CD14-positive monocyte (primary cell): ENCODE results near the gene CELSR3. TPM values are rescaled to one million over a fixed set of nuclear protein-coding genes. Genes with fewer than 3 reads are reported as not detected.

Source experiments
- DNase-seq, 3 donors: peaks; one replicate each; pipeline ENCODE4 v3.0.0-alpha.2; 2011 to 2022
- H2AFZ ChIP-seq: 2 replicates; pipeline ENCODE4 v1.6.0; 2012; ENCODE audit warnings: mild to moderate bottlenecking, low read depth, low read length, inconsistent platforms; ENCODE audit not compliant: insufficient read depth, poor library complexity, severe bottlenecking
- H3K27ac ChIP-seq, 2 donors: 1 replicate in 1 of 2; 2 replicates in 1 of 2; pipeline ENCODE4 v1.5.1; 2012 to 2013; ENCODE audit warnings: low read length in 2 of 2, control low read depth in 1 of 2, inconsistent platforms in 1 of 2, low read depth in 1 of 2, mild to moderate bottlenecking in 1 of 2
- H3K27me3 ChIP-seq, 2 donors: one replicate each; pipeline versions ENCODE4 v1.6.0 to v1.6.1; 2011 to 2013; ENCODE audit warnings: low read length in 2 of 2; ENCODE audit not compliant: control insufficient read depth in 2 of 2, insufficient read depth in 2 of 2
- H3K36me3 ChIP-seq, 2 donors: replicated peaks in 1 of 2; 1 replicate in 1 of 2; 2 replicates in 1 of 2; pipeline versions ENCODE4 v1.5.1 to v1.6.1; 2012 to 2013; ENCODE audit warnings: low read length in 2 of 2, control low read depth in 1 of 2, inconsistent platforms in 1 of 2, mild to moderate bottlenecking in 1 of 2; ENCODE audit not compliant: insufficient read depth in 2 of 2, control insufficient read depth in 1 of 2
- H3K4me1 ChIP-seq, 2 donors: 1 replicate in 1 of 2; 2 replicates in 1 of 2; pipeline versions ENCODE4 v1.5.1 to v1.6.1; 2012 to 2013; ENCODE audit warnings: low read length in 2 of 2, control low read depth in 1 of 2, inconsistent platforms in 1 of 2, mild to moderate bottlenecking in 1 of 2, moderate library complexity in 1 of 2; ENCODE audit not compliant: insufficient read depth in 2 of 2, control insufficient read depth in 1 of 2
- H3K4me2 ChIP-seq: replicated peaks from 2 replicates; pipeline ENCODE3; 2012; ENCODE audit warnings: low read length, moderate library complexity, mild to moderate bottlenecking; ENCODE audit not compliant: poor library complexity, severe bottlenecking; ENCODE audit errors: extremely low read depth
- H3K4me3 ChIP-seq, 3 experiments: fragments of 200-600 bp in 1 of 3; sonication (generic) in 1 of 3; replicated peaks in 1 of 3; 1 replicate in 2 of 3; 2 replicates in 1 of 3; pipeline ENCODE4 v1.5.1; 2011 to 2013; ENCODE audit warnings: low read length in 3 of 3, mild to moderate bottlenecking in 3 of 3, control low read depth in 2 of 3, low read depth in 2 of 3, inconsistent platforms in 1 of 3, moderate library complexity in 1 of 3
- H3K79me2 ChIP-seq: 2 replicates; pipeline ENCODE4 v1.6.0; 2012; ENCODE audit warnings: mild to moderate bottlenecking, control low read depth, inconsistent platforms, low read length, moderate library complexity; ENCODE audit not compliant: insufficient read depth
- H3K9ac ChIP-seq: 2 replicates; pipeline ENCODE4 v1.6.0; 2017; ENCODE audit warnings: low read length, mild to moderate bottlenecking; ENCODE audit not compliant: insufficient read depth, poor library complexity, severe bottlenecking
- H3K9me3 ChIP-seq, 2 donors: replicated peaks in 1 of 2; 1 replicate in 1 of 2; 2 replicates in 1 of 2; pipeline versions ENCODE4 v1.5.1 to v1.6.1; 2012 to 2013; ENCODE audit warnings: low read length in 2 of 2, control low read depth in 1 of 2; ENCODE audit not compliant: control insufficient read depth in 1 of 2, insufficient read depth in 1 of 2
- H4K20me1 ChIP-seq: 2 replicates; pipeline ENCODE4 v1.6.0; 2012; ENCODE audit warnings: mild to moderate bottlenecking, low read length, control low read depth, moderate library complexity; ENCODE audit not compliant: insufficient read depth
- H3K27ac Mint-ChIP-seq, 7 donors: one replicate each; pipeline ENCODE4 v1.8.0; 2020; ENCODE audit warnings: mild to moderate bottlenecking in 7 of 7, mixed read lengths in 7 of 7, moderate library complexity in 6 of 7, inconsistent platforms in 2 of 7
- H3K27me3 Mint-ChIP-seq, 3 donors: one replicate each; pipeline ENCODE4 v1.8.0; 2021 to 2022; ENCODE audit warnings: low read depth in 3 of 3, mild to moderate bottlenecking in 3 of 3, mixed read lengths in 3 of 3, moderate library complexity in 3 of 3, inconsistent platforms in 1 of 3
- H3K36me3 Mint-ChIP-seq, 2 donors: one replicate each; pipeline ENCODE4 v1.8.0; 2020; ENCODE audit warnings: mixed read lengths in 2 of 2, inconsistent platforms in 1 of 2, mild to moderate bottlenecking in 1 of 2
- H3K4me1 Mint-ChIP-seq: one replicate; pipeline ENCODE4 v1.8.0; 2020; ENCODE audit warnings: mild to moderate bottlenecking, mixed read lengths
- H3K4me3 Mint-ChIP-seq, 2 donors: one replicate each; pipeline ENCODE4 v1.8.0; 2020; ENCODE audit warnings: mild to moderate bottlenecking in 2 of 2, mixed read lengths in 2 of 2, moderate library complexity in 1 of 2
- H3K9me3 Mint-ChIP-seq, 7 donors: one replicate each; pipeline ENCODE4 v1.8.0; 2020 to 2022; ENCODE audit warnings: mixed read lengths in 7 of 7, mild to moderate bottlenecking in 6 of 7, moderate library complexity in 6 of 7, inconsistent platforms in 2 of 7
- WGBS: methylation state at CpG from one replicate; pipeline ENCODE4 v1.1.5; 2013; ENCODE audit warnings: missing lambda C conversion rate; ENCODE audit not compliant: insufficient coverage; 5-methylcytosine and 5-hydroxymethylcytosine counted together
- intact Hi-C, 2 donors: fragments of 100-400 bp; cut with micrococcal nuclease; formaldehyde crosslinking; loops; one replicate each; pipeline versions ENCODE4 v1.15.0 to v1.15.1; 2023
- polyA plus RNA-seq, 3 donors: library from polyadenylated mRNA; depleted of rRNA in 1 of 3; unstranded in 2 of 3; stranded (reverse) in 1 of 3; fragments of 300-500 nt in 2 of 3; fragments of >200 nt in 1 of 3; fragmentation: Illumina TruSeq in 2 of 3; gene quantifications; 1 replicate in 2 of 3; 2 replicates in 1 of 3; pipeline ENCODE4 v1.2.3, GENCODE V29; 2012 to 2021
- TF ChIP-seq, protein P1 (sequence below): fragments of 200-600 bp; IDR thresholded peaks from one replicate; pipeline ENCODE4 v1.8.0; 2022; ENCODE audit warnings: antibody characterized with exemption, mild to moderate bottlenecking

Gene CELSR3
- polyA plus RNA-seq, 3 donors: 0.95 TPM; not detected in 2

DNA sequence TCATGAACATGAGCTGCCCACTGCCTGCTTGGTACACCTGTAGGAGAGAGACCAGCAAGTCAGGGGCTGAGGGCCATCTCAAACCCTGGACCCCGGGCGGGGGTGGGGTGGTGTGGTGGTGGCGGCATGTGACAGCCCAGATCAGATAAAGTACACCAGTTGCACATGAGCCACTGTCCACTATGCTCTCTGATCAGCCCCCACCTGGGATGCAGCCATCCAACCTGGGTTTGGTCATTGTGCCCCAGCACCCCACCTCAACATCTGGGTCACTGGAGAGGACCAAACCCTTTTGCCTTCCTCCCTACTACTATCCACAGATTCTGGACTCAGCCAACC is 26.0 kb upstream of the CELSR3 start:
- Mint-ChIP-seq H3K27me3 (peaks cover 0 to 5% (median 3%) of the 10 kb centered on the region in 3 donors), H3K27ac (peak overlapping the region in 1 of 7 donors; percentile 40), H3K9me3 (no peaks in the 10 kb centered on the region), H3K4me1 (peaks cover 28% of the 10 kb centered on the region), H3K4me3 (no peak overlapping the region), H3K36me3 (peaks cover 49 to 63% of the 10 kb centered on the region in 2 donors)
- Histone ChIP-seq H3K4me3 (no peak overlapping the region), H3K27me3 (no peaks in the 10 kb centered on the region), H3K79me2 (peaks cover 21% of the 10 kb centered on the region), H4K20me1 (peaks cover 57% of the 10 kb centered on the region), H3K27ac (no peak overlapping the region), H2AFZ (no peak overlapping the region), H3K9ac (no peak overlapping the region), H3K4me1 (peaks cover 18 to 25% of the 10 kb centered on the region in 2 donors), H3K36me3 (peaks cover 58 to 65% of the 10 kb centered on the region in 2 donors), H3K9me3 (no peaks in the 10 kb centered on the region), H3K4me2 (no peak overlapping the region)
- intact Hi-C loops: loop anchor here (5.0 to 10.0 kb wide), 4 partner anchors 134 to 414 kb away; partner anchors contain the start of gene PFKFB4 (in 1 of the 2)
- WGBS: no CpG with 5 or more reads among the region's 3 CpGs
- TF ChIP-seq, protein P1, sequence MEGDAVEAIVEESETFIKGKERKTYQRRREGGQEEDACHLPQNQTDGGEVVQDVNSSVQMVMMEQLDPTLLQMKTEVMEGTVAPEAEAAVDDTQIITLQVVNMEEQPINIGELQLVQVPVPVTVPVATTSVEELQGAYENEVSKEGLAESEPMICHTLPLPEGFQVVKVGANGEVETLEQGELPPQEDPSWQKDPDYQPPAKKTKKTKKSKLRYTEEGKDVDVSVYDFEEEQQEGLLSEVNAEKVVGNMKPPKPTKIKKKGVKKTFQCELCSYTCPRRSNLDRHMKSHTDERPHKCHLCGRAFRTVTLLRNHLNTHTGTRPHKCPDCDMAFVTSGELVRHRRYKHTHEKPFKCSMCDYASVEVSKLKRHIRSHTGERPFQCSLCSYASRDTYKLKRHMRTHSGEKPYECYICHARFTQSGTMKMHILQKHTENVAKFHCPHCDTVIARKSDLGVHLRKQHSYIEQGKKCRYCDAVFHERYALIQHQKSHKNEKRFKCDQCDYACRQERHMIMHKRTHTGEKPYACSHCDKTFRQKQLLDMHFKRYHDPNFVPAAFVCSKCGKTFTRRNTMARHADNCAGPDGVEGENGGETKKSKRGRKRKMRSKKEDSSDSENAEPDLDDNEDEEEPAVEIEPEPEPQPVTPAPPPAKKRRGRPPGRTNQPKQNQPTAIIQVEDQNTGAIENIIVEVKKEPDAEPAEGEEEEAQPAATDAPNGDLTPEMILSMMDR: no peak
- DNase-seq: no peak

DNA sequence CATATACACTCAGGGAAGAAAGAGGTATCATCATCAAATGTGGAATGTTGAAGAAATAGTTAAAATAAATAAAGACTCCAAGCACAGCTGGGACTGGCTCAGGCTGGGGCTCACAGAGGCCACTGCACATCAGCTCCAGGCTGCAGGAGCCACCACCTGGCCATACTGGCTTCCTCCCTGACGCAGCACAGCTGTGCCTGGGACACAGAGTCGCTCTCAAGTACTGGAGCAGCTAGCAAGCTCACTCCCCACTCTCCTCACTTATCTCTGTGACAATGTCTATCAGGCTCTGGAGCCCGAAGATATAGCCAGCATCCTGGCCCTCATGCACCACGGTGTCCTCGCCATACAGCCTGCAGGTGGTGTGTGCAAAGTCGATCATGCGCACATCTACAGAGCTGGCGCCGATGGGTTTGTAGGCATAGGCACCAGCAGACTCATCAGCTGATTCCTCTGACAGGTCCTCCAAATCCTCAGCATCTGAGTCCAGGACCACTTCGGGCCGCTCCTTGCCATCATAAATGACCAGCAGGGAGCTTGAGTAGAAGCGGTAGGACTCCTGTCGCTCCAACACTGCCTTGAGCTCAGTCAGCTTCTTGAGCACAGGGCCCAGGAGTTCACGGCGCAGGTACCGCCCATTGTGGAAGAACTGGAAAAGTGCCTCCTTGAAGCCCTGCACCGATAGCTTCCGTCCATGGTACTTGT is 25.5 kb upstream of the CELSR3 start:
- H3K9me3 Mint-ChIP-seq: no peaks in the 10 kb centered on the region
- WGBS: 96% methylated on average over 18 of the region's 18 CpGs

More for the DNA sequence above, 25.5 kb upstream of the CELSR3 start:
- TF ChIP-seq, protein P1: no peak
- Mint-ChIP-seq H3K27ac (peak overlapping the region in 1 of 7 donors; percentile 8), H3K4me1 (peaks cover 34% of the 10 kb centered on the region), H3K36me3 (peaks cover 44 to 58% of the 10 kb centered on the region in 2 donors), H3K4me3 (no peak overlapping the region), H3K27me3 (peaks cover 0 to 5% (median 3%) of the 10 kb centered on the region in 3 donors)
- no peak overlapping the region for H3K4me3 ChIP-seq
- H3K27ac ChIP-seq: no peak overlapping the region
- peaks cover 52 to 60% of the 10 kb centered on the region in 2 donors for H3K36me3 ChIP-seq
- H2AFZ ChIP-seq: no peak overlapping the region
- no peak for DNase-seq
- H3K4me1 ChIP-seq: peaks cover 18 to 25% of the 10 kb centered on the region in 2 donors
- no peak overlapping the region for H3K4me2 ChIP-seq
- H4K20me1 ChIP-seq: peaks cover 52% of the 10 kb centered on the region
- no peaks in the 10 kb centered on the region for H3K27me3 ChIP-seq
- no peak overlapping the region for H3K9ac ChIP-seq
- peaks cover 18% of the 10 kb centered on the region for H3K79me2 ChIP-seq
- intact Hi-C loops: loop anchor here (5.0 to 10.0 kb wide), 4 partner anchors 133 to 413 kb away; partner anchors contain the start of gene PFKFB4 (in 1 of the 2)
- no peaks in the 10 kb centered on the region for H3K9me3 ChIP-seq
